ENCODE measurements around the gene IFT122. TPM values are rescaled to one million over a fixed set of nuclear protein-coding genes. Genes with fewer than 3 reads are reported as not detected.
"Not testable (repeated sequence)": the region's sequence is repeated elsewhere in the genome, so short reads cannot be mapped to it uniquely, and the experiment has no call there.

The IFT122 gene
- total and polyA plus RNA-seq, 12 donors: 15.7 to 38.4 (median 23.6) TPM

- not testable (repeated sequence) for H3K27me3 ChIP-seq; H3K9me3 ChIP-seq (replicated peaks in 1 of 3); H3K36me3 ChIP-seq (replicated peaks in 1 of 2); DNase-seq; H3K27ac ChIP-seq; H3K4me3 ChIP-seq
- WGBS, 4 donors: 50 to 77% (median 64%) methylated on average over 1 to 2 of the region's 2 CpGs
- H3K4me1 ChIP-seq (replicated peaks in 1 of 2): peaks cover 9 to 18% of the 10 kb centered on the region in 2 donors
- intact Hi-C loops (cut with DNase I): loop anchor here in 1 of 2 donors (10.0 kb wide), 1 partner anchor 327 kb away; no protein-coding TSS in a partner anchor
Measured at GRCh38 chr3:129497876-129498275, 57.9 kb downstream of the IFT122 start.

DNA sequence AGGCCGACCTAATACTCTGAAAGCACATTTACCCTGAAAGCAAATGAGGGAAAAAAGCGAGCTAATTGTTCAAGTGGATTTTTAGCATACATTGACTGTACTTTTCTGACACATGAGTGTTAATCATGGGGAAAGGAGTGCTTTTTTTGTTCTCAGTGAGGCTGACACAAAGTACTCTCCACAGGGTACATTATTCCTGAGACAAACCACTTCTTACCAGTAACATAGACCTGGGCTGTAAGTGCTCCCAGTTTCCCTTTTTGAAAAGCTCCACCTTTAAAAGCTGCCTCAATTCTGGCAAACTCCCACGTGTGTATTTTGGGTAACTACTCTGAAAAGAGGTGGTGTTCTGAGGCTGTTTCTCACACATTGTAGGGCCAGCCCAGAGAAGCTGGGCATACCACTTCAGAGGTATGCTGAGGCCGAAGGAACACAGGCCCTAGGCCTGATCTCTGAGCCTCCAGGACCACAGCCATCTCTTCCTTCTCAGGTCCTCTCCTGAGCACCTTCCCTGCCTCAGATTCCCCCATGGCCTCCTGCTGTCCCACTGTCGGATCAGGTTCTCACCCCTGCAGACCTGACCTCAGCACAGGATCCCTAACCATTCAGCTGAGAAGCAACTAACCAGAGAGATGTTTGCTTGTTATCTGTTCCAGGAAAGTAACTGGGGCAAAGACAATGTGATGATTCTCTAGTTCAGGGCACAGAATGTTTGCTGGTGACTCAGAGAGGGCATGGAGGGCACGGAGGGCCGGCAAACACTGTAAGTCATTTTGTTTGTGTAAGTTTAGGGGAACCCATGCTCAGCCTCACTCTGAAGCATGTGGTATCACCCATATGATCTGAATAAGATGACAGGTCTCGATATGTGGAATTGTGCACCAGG lies 58.8 kb downstream of the IFT122 start:
- H3K9me3 ChIP-seq (replicated peaks in 1 of 3); H3K27me3 ChIP-seq; DNase-seq; H3K4me3 ChIP-seq; H3K36me3 ChIP-seq (replicated peaks in 1 of 2): not testable (repeated sequence)
- 57 to 100% (median 76%) methylated on average over 2 to 8 of the region's 8 CpGs for WGBS, 4 donors
- intact Hi-C loops (cut with DNase I): loop anchor here in 1 of 2 donors (10.0 kb wide), 1 partner anchor 326 kb away; no protein-coding TSS in a partner anchor
- Histone ChIP-seq H3K4me1 (replicated peaks in 1 of 2) (peaks cover 9 to 18% of the 10 kb centered on the region in 2 donors), H3K27ac (peak overlapping the region in 2 of 5 donors; percentile 47 to 71)

GRCh38 chr3:129499604-129500333 lies 59.7 kb downstream of the IFT122 start:
- not testable (repeated sequence) for H3K27me3 ChIP-seq; H3K36me3 ChIP-seq (replicated peaks in 1 of 2); H3K4me3 ChIP-seq; H3K9me3 ChIP-seq (replicated peaks in 1 of 3)
- Histone ChIP-seq H3K27ac (peak overlapping the region in 1 of 5 donors; percentile 71), H3K4me1 (replicated peaks in 1 of 2) (peaks cover 1 to 11% of the 10 kb centered on the region in 2 donors)
- peak in 1 of 7 donors; percentile 36 for DNase-seq
- intact Hi-C loops (cut with DNase I): loop anchor here in 1 of 2 donors (10.0 kb wide), 2 partner anchors 325 to 435 kb away; no protein-coding TSS in a partner anchor
- WGBS, 4 donors: 69 to 85% (median 81%) methylated on average over 5 to 13 of the region's 14 CpGs

GRCh38 chr3:129500334-129500658 lies 60.3 kb downstream of the IFT122 start:
- WGBS, 4 donors: 84 to 97% (median 96%) methylated on average over 4 to 5 of the region's 5 CpGs
- Histone ChIP-seq H3K9me3 (replicated peaks in 1 of 3) (no peaks in the 10 kb centered on the region), H3K4me3 (no peak overlapping the region), H3K4me1 (replicated peaks in 1 of 2) (peaks cover 0 to 16% of the 10 kb centered on the region in 2 donors), H3K36me3 (replicated peaks in 1 of 2) (no peaks in the 10 kb centered on the region), H3K27me3 (no peaks in the 10 kb centered on the region), H3K27ac (peak overlapping the region in 1 of 5 donors; percentile 71)
- DNase-seq: no peak
- intact Hi-C loops (cut with DNase I): loop anchor here in 1 of 2 donors (10.0 kb wide), 1 partner anchor 435 kb away; no protein-coding TSS in a partner anchor
- TF ChIP-seq POLR2A (IDR thresholded peaks at IDR 0.05): no peak
- TF ChIP-seq, protein P1, sequence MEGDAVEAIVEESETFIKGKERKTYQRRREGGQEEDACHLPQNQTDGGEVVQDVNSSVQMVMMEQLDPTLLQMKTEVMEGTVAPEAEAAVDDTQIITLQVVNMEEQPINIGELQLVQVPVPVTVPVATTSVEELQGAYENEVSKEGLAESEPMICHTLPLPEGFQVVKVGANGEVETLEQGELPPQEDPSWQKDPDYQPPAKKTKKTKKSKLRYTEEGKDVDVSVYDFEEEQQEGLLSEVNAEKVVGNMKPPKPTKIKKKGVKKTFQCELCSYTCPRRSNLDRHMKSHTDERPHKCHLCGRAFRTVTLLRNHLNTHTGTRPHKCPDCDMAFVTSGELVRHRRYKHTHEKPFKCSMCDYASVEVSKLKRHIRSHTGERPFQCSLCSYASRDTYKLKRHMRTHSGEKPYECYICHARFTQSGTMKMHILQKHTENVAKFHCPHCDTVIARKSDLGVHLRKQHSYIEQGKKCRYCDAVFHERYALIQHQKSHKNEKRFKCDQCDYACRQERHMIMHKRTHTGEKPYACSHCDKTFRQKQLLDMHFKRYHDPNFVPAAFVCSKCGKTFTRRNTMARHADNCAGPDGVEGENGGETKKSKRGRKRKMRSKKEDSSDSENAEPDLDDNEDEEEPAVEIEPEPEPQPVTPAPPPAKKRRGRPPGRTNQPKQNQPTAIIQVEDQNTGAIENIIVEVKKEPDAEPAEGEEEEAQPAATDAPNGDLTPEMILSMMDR (IDR thresholded peaks at IDR 0.05): no peak

- peaks cover 0 to 16% of the 10 kb centered on the region in 2 donors for H3K4me1 ChIP-seq (replicated peaks in 1 of 2)
- intact Hi-C loops (cut with DNase I): loop anchor here in 1 of 2 donors (10.0 kb wide), 1 partner anchor 433 kb away; no protein-coding TSS in a partner anchor
- no peaks in the 10 kb centered on the region for H3K9me3 ChIP-seq (replicated peaks in 1 of 3)
- no peak for TF ChIP-seq POLR2A (IDR thresholded peaks at IDR 0.05)
- WGBS, 4 donors: 82 to 94% (median 90%) methylated on average over 5 of the region's 5 CpGs
- H3K27me3 ChIP-seq: no peaks in the 10 kb centered on the region
- no peaks in the 10 kb centered on the region for H3K36me3 ChIP-seq (replicated peaks in 1 of 2)
- no peak overlapping the region for H3K27ac ChIP-seq
- H3K4me3 ChIP-seq: no peak overlapping the region
- DNase-seq: no peak
Measured at GRCh38 chr3:129501630-129502029, 61.6 kb downstream of the IFT122 start.
